Loucy (cell line): ENCODE data around the gene BRI3.

Experiments
- EZH2phosphoT487 ChIP-seq: fragments of 200-600 bp; IDR thresholded peaks from 2 replicates; pipeline ENCODE4 v1.6.1; 2018; ENCODE audit warnings: antibody characterized with exemption, mild to moderate bottlenecking, moderate library complexity, borderline replicate concordance
- TF ChIP-seq, protein P1 (sequence below): fragments of 200-600 bp; sonication (generic); conservative IDR thresholded peaks from 2 replicates; pipeline ENCODE4 v1.5.1; 2014; ENCODE audit warnings: mild to moderate bottlenecking, antibody characterized with exemption, low read length

DNA sequence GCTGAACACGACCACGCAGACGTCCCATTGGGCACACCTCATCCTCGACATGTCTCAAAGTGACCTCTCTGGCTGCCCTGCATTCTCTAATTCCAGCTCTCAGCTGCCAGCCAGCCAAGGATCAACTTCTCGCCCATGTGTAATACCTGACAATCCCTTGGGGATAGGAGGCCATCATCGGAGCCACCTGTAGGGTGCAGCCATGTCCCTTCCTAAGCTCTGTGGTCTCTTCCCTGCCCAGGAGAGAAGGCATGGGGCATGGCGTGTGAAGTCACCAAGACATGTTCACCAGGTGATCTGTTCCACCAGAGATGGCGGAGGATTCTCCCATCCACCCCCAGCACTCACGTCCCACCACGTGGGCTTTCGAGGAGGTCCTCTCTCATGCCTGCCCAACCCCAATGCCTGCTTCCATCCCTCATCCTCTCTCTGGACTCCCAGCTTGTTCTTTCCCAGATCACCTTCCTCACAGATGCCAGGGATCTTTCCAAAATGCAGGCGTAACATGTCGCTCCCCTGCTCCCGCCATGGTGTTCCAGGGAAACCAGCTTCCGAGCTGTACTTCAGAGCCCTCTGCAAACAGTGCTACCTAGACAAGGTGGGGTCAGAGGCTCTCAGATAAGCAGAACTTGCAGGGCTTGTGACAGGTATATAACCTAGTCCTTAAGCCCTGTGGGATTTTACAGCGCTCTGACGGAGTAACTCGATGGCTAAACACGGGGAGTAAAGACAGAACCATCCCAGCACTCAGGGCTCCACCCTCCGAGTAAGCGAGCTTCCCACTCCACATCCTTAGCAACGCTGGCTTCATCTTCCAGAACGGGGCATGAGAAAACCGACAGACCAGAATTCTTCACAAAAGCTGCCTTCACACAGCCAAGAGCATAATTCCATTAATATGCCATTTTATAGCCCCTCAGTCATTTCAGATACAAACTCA, 41.1 kb downstream of the BRI3 start:
- TF ChIP-seq, protein P1, sequence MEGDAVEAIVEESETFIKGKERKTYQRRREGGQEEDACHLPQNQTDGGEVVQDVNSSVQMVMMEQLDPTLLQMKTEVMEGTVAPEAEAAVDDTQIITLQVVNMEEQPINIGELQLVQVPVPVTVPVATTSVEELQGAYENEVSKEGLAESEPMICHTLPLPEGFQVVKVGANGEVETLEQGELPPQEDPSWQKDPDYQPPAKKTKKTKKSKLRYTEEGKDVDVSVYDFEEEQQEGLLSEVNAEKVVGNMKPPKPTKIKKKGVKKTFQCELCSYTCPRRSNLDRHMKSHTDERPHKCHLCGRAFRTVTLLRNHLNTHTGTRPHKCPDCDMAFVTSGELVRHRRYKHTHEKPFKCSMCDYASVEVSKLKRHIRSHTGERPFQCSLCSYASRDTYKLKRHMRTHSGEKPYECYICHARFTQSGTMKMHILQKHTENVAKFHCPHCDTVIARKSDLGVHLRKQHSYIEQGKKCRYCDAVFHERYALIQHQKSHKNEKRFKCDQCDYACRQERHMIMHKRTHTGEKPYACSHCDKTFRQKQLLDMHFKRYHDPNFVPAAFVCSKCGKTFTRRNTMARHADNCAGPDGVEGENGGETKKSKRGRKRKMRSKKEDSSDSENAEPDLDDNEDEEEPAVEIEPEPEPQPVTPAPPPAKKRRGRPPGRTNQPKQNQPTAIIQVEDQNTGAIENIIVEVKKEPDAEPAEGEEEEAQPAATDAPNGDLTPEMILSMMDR: no peak
- TF ChIP-seq EZH2phosphoT487: no peak
